Amniotic epithelial cell (primary cell): ENCODE data around the gene WDR4.
"Not testable (repeated sequence)": the region's sequence is repeated elsewhere in the genome, so short reads cannot be mapped to it uniquely, and the experiment has no call there.

Experiments
- DNase-seq: peaks from one replicate; pipeline ENCODE4 v3.0.0-alpha.2; 2010; ENCODE audit warnings: low read depth

The WDR4 gene

DNA sequence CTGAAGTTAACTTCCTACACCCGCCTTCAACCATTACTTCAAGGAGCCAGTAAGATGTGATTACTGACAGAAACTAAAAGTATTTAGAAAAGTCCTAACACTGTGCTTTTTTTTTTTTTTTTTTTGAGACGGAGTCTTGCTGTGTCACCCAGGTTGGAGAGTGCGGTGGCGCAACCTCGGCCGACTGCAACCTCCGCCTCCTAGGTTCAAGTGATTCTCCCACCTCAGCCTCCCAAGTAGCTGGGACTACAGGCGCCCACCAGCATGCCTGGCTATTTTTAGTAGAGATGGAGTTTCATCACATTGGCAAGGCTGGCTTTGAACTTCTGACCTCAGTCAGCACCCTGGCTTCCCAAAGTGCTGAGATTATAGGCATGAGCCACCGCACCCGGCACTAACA, 3.5 kb downstream of the WDR4 start:
- DNase-seq, result not testable (repeated sequence)

DNA sequence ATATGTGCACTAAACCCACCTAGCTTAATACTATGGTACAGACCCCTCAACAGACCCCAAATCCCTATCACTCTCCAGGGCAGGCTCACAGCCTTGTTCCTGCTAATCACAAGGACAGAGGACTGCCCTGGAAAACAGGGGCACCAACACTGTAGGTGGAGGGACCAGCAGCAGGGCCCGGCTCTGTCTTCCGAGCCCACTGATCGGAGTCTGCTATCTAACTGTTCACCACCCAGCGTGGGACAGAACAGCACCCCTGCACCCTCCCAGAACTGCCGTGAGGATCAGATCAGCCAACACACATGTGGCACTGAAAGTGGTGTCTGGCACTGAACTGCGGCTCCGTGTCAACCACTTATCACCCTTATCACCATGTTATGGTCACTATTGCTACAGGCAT, 6.2 kb downstream of the WDR4 start:
- no peak for DNase-seq

DNA sequence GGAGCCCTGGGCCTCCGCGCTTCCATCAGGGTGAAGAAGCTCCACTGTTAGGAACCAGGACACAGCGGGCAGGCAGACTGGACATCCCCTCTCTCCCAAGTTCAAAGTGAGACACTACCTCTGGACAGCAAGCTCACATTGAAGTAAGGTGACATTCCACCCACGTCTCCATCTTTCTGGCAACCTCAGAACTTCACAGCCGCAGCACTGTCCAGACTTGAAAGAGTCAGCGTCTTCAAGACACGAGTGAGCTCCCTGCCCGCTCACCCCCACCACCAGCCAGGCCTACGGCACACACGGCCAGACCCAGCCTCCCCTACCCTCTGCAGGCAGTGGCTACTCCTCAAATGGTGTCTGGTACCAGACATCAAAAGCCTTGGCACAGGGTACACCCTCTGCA, 11.1 kb downstream of the WDR4 start:
- DNase-seq, result no peak

DNA sequence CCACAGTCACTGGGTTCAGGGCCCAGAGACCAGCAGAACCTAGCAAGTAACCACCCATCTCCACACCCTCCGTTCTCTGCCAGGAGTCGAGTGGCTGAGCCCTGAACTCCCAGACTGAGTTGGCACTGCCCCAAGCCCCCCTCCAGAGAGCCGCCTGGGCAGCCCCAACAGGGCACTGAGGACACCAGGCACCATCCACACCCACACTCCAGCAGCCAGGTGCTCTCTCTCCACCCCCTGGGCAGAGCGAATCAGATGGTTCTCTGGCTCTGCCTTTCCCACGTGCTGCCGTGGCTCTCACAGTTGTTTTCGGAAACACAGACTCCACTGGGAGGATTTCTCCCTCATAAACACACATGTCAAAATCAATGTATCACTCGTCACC, 13.6 kb downstream of the WDR4 start:
- no peak for DNase-seq

DNA sequence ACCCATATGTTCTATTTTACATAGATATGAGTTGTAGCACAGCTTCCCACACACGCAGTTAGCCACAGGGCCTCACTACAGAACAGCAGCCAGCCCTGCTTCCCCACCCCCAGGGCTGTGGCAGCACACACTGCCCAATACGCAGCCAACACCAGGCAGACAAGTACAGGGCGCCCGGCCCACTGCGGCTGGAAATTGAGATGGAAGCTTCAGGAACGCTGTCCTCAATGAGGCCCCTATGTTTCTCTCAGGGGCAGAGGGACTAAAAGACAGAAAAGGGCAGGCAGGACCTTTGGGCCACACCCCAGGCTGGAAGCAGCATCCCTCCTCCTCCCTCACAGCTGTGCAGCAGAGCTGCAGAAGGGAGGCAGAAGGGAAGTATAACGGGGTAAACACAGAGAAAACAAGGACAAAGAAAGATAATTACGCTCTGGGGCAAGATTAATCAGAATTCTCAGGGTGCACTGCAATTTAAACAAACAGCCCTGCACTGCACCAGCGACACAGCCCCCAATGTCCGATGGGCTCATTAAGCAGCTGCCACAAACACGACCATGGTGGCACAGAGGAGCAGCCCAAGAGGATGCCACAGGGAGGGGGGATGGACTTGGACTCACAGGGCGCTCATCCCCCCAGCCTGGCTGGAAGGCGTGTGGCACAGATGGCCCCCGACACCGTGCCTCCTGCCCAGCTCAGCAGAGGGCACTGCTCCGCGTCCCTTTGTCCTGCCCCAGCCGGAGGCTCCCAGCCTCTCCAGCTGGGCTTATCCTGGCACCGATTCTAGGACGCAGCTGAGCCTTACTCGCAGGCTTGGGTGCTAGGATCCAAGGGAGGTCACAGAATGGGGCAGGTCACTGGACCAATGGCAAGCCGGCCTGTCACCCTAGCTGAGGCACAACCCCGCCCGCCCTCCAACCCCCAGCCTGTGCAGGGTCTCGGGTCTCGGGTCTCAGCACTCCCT, 14.2 kb downstream of the WDR4 start:
- DNase-seq, result no peak

DNA sequence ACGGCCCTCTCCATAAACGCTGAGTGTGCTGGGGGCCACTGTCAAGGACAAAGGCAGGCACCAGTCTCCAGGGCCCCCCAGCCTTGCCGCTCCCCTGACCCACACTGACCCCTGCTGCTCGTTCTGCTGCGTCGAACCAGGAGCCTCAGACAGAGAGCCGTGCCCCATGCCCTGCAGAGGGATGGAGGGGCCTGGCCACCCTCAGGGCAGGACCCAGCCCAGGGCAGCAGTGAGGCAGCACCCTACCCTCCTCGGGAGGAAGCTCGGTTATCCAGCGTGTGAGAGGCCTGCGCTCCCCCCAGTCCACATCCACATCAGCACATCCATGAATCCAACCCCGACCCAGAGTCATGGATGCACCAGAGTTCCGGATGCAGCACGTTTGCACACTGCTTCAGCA, 15.1 kb downstream of the WDR4 start:
- no peak for DNase-seq

DNA sequence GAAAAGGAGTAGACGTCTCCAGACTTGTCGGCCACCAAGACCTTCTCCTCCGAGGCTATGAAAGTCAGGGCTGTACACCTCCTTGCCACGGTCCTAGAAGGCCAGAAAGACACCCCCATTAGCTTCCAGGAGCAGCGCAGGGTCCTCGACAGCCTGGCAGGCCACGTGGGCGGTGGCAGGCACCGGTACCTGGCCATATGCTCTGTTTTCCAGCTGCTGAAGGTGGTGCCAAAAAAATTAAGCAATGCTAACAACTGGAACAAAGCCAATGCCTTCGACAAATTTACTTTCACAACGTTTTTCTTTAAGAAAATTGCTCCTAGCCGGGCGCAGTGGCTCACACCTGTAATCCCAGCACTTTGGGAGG, 15.9 kb downstream of the WDR4 start:
- no peak for DNase-seq

DNA sequence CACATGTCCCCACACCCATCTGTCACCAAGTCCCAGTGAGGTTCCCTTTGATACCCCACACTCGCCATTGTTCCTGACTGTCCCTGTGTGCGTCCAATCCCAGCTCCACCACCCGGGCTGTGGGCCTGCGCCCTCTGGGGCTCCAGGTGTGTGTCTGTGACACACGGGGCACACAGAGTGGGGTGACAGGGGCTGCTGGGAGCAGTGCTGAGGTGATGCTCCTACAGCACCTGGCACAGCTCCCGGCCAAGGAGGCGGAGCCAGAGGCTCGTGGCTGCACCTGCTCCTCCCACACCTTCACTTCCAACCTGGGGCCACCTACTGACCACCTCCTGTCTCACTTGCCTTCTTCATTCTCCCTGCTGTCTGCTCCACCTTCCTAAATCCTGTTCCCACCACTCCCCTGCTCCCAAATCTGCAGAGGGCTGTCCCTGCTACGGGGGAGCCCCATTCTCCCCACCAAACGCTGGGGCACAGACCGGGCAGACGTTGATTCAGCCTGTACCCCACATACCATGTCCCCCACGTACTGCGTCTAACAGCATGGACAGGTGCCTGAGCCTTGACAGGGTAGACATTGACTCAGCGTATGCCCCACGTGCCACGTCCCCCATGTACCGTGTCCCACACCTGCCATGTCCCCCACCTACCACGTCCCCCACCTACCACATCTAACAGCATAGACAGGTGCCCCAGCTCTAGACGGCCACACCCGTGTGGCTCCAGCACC, 16.4 kb downstream of the WDR4 start:
- no peak for DNase-seq

DNA sequence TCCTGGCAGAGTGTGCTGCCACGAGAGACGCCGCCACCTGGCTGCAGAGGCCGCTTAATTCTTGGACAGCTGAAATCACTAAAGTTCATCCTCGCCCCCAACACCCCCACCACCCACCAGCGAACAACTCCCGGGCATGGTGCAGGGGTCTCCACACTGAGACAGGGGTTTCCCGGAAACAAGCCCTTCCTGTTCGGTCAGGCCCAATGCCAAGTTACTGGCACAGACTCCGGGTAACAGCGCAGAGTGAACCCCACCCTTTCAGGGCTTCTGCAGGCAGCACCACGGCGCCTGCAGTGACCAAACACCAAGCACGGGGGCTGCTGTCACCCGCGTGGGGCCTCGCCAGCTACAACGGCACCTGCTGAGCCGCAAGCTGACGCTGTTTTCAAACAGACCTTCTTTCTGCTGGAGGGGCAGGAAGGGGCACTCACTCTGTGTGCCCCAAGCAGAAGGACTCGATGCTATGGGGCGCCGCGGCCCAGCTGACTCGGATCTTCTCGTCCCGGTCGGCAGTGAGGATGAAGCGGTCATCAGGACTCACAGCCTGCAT, 17.4 kb downstream of the WDR4 start:
- DNase-seq, result no peak

DNA sequence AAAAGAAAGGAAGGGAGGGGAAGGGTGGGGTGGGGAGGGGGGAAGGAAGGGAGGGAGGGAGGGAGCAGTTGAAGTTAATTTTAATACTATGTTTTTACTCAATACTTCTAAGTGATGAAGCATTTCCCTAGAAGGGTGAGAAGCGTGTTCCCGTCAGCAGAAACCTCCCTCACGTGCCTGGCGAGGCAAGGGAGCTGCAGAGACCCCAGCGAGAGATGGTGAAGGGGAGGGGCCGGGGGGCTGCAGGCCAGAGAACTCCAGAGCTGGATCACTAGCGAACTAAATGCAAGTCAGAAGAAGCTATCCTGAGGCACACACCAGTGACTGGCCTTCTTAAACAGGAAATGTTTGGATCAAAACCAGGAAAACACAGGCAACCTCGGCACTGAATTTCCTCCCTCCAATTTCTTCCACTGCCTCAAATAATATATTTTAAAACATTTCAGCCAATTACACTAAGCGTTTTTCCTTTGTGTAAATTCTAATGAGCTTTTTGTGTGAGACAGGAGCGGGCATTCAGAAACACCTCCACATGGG, 18.0 kb downstream of the WDR4 start:
- DNase-seq, result no peak

DNA sequence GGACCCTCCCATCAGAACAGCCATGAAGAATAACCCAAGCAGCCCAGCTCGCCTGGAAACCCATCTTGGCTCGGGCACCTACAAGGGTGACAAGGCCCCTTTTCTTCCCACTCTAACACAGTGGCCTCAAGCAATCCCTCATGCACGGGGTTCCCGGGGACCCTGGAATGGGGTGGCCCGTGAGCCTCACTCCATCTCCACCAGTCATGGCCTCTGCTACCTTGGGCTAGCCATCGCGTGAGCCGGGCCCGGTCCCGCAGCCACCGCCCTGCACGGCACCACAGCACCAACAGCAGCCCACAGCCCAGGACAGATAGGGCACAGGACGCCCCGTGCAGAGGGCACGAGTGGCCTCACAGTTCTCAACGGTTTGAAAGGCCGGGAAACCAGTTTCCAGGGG, 19.0 kb downstream of the WDR4 start:
- no peak for DNase-seq

DNA sequence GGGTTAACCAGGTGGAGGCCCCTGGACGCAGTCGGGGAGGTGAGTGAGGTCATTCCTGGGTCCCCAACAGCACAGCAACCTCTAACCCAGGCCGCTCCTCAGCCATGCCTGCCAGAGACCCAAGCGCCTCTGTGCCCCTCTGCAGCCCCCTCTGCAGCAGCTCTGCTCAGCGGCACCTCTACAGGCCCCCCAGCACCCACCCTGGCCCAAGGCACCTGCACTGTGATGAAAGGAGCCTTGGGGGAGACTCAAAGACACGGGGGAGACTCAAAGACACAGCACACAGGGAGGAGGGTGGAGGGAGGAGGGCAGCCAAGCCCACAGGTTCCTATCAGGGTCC, 19.5 kb downstream of the WDR4 start:
- no peak for DNase-seq

DNA sequence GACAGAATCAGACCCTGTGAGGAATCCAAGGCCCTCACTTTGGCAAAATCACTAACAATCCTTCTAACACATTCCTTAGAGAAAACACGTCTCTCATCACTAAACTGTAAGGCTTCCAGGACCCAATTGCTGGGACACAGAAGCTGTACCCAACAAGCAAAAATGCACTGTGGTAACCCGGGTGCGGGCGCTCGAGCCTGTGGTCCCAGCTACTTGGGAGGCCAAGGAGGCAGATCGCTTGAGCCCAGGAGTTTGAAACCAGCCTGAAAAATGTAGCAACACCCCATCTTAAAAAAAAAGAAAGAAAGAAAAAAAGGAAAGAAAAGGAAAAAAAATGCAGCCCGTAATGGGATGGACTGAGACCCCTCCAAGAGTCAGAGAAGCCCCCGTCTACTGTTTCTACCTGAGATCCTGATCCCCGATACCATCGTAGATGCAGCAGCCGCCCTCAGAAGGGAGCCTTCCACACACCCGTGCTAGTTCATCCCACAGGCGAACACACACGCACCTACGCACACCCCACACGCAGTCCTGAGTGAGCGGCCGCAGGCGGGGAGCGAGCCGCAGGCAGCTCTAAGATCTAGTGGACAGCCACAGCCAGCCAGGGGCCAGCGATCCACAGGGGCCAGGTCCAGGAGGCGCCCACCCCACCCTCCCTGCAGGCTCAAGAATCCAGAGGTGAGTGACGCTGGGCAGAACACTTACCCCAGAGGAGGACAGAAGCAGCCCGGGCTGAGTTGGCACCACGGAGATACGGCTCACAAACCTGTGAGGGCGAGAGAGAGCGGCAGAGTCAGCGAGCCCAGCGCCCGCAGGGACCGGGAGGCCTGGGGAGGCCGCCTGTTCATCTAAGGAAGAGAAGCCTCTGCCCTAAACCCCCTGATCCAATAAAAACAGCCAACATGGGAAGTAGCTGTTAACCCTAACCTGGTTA, 20.1 kb downstream of the WDR4 start:
- no peak for DNase-seq

DNA sequence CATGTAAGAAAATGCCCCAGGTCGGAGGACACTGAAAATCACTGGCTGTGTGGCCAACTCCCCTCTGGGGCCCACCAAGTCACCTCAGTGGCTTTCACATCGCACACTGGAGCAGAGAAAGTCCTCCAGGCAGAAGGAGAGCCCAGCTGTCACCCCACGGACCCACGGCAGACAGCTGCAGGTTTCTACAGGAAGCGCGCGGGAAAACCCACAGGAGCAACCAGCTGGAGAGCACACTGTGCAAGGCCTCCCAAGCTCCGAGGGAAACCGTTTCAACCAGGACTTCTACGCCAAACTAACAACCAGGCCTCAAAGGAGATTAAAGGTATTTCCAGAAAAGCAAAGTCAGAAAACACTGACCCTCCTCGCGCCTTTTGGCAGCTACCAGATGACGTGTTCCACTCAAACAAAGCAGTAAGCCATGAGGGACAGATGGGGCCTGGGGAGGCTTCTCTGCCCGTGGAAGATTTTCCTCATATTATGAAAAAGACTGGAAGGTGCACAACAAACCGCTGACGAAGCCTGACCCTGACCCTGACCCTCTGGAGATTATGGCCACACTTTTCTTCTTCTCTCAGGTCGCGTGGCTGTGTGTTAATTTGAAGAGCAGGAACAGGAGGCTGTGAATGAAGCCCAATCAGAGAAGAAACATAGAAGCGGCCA, 21.0 kb downstream of the WDR4 start:
- DNase-seq, result no peak

DNA sequence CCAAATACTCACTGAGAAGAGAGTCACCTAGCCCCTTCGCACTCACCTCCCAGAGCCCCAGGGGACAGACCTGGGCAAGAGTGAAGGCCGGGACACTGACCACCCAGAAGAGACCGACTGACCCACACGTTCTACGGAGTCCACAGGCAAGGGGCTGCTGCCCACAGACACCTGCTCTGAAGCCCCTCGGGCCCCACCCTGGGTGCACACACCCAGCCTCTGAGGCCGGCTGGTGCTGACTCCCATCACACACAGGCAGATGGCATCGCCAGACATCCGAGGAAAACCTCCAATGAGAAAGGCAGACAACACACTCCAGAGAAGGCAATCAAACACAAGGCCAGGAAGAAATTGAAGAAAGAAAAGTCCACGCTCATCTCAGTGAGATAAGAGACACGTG, 22.1 kb downstream of the WDR4 start:
- no peak for DNase-seq

DNA sequence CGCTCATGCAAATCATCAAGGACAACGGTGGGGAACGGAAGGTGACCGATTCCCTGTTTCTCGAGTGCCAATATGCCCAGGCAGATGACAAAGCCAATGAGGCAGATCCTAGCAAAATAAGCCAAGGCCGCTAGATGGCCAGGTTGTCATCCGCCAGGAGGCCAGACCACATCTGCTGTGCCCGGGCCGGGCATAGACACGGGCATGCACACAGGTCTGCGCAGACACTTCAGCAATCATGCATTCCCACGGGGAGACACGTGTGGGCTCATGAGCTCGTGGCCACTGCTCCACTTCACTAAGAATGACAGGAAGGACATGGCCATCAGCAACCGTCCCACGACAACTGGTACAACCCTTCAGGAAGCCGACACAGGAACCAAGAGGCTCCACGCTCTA, 23.4 kb downstream of the WDR4 start:
- no peak for DNase-seq

DNA sequence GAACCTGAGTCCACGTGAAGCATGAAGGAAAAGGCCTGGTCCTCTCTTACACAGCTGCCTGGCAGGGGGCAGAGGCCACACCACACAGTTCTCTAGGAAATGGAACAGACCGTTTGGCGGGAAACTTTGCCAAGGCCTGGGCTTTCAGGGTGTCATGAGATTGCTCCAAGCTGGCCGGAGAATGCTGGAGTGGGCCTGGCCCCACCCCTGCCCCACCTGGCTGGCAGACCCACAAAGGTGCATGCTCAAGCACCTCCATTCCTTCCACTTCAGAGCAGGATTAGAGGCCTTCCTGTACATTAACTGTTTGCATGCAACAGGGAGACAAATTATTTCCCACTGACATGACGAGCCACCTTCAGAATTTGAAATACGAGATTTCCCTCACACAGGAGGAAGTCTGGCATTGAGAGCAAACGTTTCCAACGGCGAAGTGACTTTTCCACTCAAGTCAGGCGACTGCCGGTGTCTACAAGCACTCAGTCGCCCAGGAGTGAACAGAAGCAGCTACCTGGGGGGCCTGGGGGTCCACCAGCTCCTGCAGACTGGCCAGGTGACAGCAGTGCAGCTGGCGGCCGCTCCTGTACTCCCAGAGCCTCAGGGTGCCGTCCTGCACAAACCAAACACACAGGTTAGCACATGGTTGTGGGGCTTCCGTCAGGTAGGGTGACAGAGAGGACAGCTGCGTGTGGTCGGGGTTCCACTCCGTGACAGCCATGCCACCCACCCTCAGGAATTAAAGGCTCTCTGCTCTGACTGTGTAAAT, 24.0 kb downstream of the WDR4 start:
- DNase-seq, result no peak

DNA sequence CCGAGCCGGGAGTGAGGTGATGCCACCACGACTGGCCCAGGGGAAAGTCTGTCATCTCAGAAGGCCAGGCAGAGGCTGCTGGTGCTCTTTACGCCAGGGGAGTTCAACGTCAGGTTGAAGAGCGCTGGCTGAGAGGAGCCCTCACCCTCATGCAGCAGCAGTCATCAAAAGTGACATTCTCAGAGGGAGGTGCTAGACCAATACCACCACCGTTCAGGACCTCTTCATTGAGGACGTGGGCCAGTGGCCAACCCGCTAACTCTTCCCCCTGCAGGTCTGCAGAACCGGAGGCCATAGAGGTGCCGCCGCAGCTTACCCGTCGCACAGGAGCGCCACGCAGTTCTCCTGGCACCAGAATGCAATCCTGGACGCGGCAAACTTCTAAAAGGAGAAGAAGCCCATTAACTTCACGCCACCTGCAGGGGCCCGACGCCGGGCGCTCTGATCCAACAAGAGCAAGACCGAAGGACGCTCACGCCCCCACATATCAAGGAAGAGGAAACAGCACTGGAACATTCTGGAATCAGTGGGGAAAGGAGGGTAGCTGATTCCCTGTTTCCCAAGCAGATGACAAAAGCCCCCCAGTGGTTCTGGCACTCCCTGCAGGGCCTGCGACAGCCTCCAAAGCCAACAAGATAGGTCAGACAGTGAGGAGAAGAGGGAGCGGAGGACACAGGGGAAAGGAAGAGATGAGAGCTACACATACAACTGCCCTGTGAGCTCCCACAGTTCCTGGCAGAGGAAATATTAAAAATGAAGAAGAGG, 24.9 kb downstream of the WDR4 start:
- no peak for DNase-seq

DNA sequence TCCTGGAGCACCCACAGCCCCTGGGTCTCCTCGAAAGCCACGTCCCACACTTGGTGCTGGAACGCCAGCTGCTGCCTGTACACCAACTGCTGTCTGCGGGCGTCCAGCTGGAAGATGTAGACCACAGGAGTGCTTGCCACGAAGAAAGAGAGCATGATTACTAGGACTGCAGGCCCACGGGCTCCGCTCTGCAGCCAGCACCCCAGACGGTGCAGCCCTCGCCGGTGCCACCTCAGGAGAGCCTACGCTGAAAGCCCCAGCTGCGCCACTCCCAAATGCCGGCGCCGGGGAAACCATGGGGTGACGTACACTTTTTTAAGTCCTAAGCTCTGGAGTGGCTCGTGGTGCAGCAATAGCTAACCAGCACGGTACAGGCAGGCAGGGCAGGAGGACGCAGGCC, 25.7 kb downstream of the WDR4 start:
- no peak for DNase-seq
